Measurements from ENCODE around the gene TEAD2.
"Not testable (repeated sequence)": the region's sequence is repeated elsewhere in the genome, so short reads cannot be mapped to it uniquely, and the experiment has no call there.

TEAD2 gene

GRCh38 chr19:49326165-49326704, 36.0 kb downstream of the TEAD2 start:
- ATAC-seq: no peak
- TF ChIP-seq PPARA (CRISPR knock-in tag; IDR thresholded peaks at IDR 0.05; ENCODE audit: borderline replicate concordance) (no peak), CREB5 (CRISPR knock-in tag; IDR thresholded peaks at IDR 0.05; ENCODE audit: low read depth) (no peak), TSHZ2 (CRISPR knock-in tag; IDR thresholded peaks at IDR 0.05) (no peak), RARB (CRISPR knock-in tag; IDR thresholded peaks at IDR 0.05) (no peak), POU6F1 (CRISPR knock-in tag; IDR thresholded peaks at IDR 0.05; ENCODE audit: borderline replicate concordance, low read depth) (no peak), PATZ1 (CRISPR knock-in tag; IDR thresholded peaks at IDR 0.05; ENCODE audit: borderline replicate concordance) (no peak), CSRNP3 (CRISPR knock-in tag; IDR thresholded peaks at IDR 0.05) (no peak), BACH2 (CRISPR knock-in tag; IDR thresholded peaks at IDR 0.05; ENCODE audit: borderline replicate concordance) (no peak), TOX (CRISPR knock-in tag; IDR thresholded peaks at IDR 0.05; ENCODE audit: borderline replicate concordance) (no peak), ARNTL (CRISPR knock-in tag; IDR thresholded peaks at IDR 0.05; ENCODE audit: borderline replicate concordance, low read depth) (no peak), ZFP30 (CRISPR knock-in tag; IDR thresholded peaks at IDR 0.05) (no peak), TCF4 (CRISPR knock-in tag; IDR thresholded peaks at IDR 0.05; ENCODE audit: borderline replicate concordance) (no peak), ISL1 (CRISPR knock-in tag; IDR thresholded peaks at IDR 0.05) (no peak), ESRRG (CRISPR knock-in tag; IDR thresholded peaks at IDR 0.05) (no peak), ZC3H10 (CRISPR knock-in tag; IDR thresholded peaks at IDR 0.05) (no peak), OSR1 (CRISPR knock-in tag; IDR thresholded peaks at IDR 0.05) (no peak)

GRCh38 chr19:49325756-49326155, 36.5 kb downstream of the TEAD2 start:
- not testable (repeated sequence) for ATAC-seq

- no peak for ATAC-seq
- TF ChIP-seq ARNTL (CRISPR knock-in tag; IDR thresholded peaks at IDR 0.05; ENCODE audit: borderline replicate concordance, low read depth) (no peak), TSHZ2 (CRISPR knock-in tag; IDR thresholded peaks at IDR 0.05) (no peak), GLIS3 (CRISPR knock-in tag; IDR thresholded peaks at IDR 0.05) (no peak), ZFP3 (CRISPR knock-in tag; IDR thresholded peaks at IDR 0.05) (no peak), ISL1 (CRISPR knock-in tag; IDR thresholded peaks at IDR 0.05) (no peak), CSRNP3 (CRISPR knock-in tag; IDR thresholded peaks at IDR 0.05) (no peak), BACH2 (CRISPR knock-in tag; IDR thresholded peaks at IDR 0.05; ENCODE audit: borderline replicate concordance) (no peak), ZC3H10 (CRISPR knock-in tag; IDR thresholded peaks at IDR 0.05) (no peak), TOX (CRISPR knock-in tag; IDR thresholded peaks at IDR 0.05; ENCODE audit: borderline replicate concordance) (no peak), POU6F1 (CRISPR knock-in tag; IDR thresholded peaks at IDR 0.05; ENCODE audit: borderline replicate concordance, low read depth) (no peak), OSR1 (CRISPR knock-in tag; IDR thresholded peaks at IDR 0.05) (no peak), ZNF70 (CRISPR knock-in tag; IDR thresholded peaks at IDR 0.05) (no peak)
These were observed 37.2 kb downstream of the TEAD2 start, which contains the start of gene SLC6A16 for GRCh38 chr19:49324801-49325576. Gene SLC6A16 (minus strand): TSS chr19:49325191. CDS start chr19:49311347, 13,844 bp downstream.
